Measurements from ENCODE around the gene C9orf78. TPM values are rescaled to one million over a fixed set of nuclear protein-coding genes. Genes with fewer than 3 reads are reported as not detected.
A peak's percentile ranks its signal among the peaks of the same experiment; 100 is the strongest.

C9orf78 gene
- total RNA-seq, 4 donors from 2014 or later: 47.3 to 139 (median 62.6) TPM

- no peak overlapping the region for H3K4me3 ChIP-seq
- H3K27ac ChIP-seq (replicated peaks in 1 of 4): peak overlapping the region; percentile 22 to 87 (median 80)
- 82% methylated on average over 5 of the region's 5 CpGs for WGBS
- H3K27me3 ChIP-seq: no peaks in the 10 kb centered on the region
- no peak for TF ChIP-seq EP300 (IDR thresholded peaks at IDR 0.05)
- no peak for TF ChIP-seq POLR2A (IDR thresholded peaks at IDR 0.05; ENCODE audit: low read depth)
- TF ChIP-seq CTCF (IDR thresholded peaks at IDR 0.05): no peak
- H3K36me3 ChIP-seq: peaks cover 28 to 70% (median 57%) of the 10 kb centered on the region in 4 donors
- intact Hi-C loops (cut with DNase I): no loop called here
- no peak for DNase-seq (ENCODE audit: extremely low spot score)
- H3K9me3 ChIP-seq: no peaks in the 10 kb centered on the region
- peaks cover 0 to 43% (median 40%) of the 10 kb centered on the region in 4 donors for H3K4me1 ChIP-seq
These were observed 16.7 kb upstream of the C9orf78 start for GRCh38 chr9:129851821-129852220.

GRCh38 chr9:129850821-129851550 is 15.9 kb upstream of the C9orf78 start:
- TF ChIP-seq EP300 (IDR thresholded peaks at IDR 0.05) (no peak), CTCF (IDR thresholded peaks at IDR 0.05) (no peak), POLR2A (IDR thresholded peaks at IDR 0.05; ENCODE audit: low read depth) (no peak), POLR2AphosphoS5 (IDR thresholded peaks at IDR 0.05) (peak; percentile 5 to 15)
- Histone ChIP-seq H3K36me3 (peaks cover 23 to 62% (median 49%) of the 10 kb centered on the region in 4 donors), H3K9me3 (no peaks in the 10 kb centered on the region), H3K27ac (replicated peaks in 1 of 4) (peak overlapping the region; percentile 78 to 87 (median 80)), H3K4me3 (no peak overlapping the region), H3K27me3 (no peaks in the 10 kb centered on the region), H3K4me1 (peaks cover 0 to 43% (median 40%) of the 10 kb centered on the region in 4 donors)
- DNase-seq (ENCODE audit: extremely low spot score): no peak
- WGBS: 71% methylated on average over 6 of the region's 6 CpGs
- intact Hi-C loops (cut with DNase I): no loop called here

- no peak for DNase-seq (ENCODE audit: extremely low spot score)
- intact Hi-C loops (cut with DNase I): no loop called here
- no peaks in the 10 kb centered on the region for H3K27me3 ChIP-seq
- peaks cover 17 to 52% (median 40%) of the 10 kb centered on the region in 4 donors for H3K36me3 ChIP-seq
- TF ChIP-seq CTCF (IDR thresholded peaks at IDR 0.05) (no peak), POLR2AphosphoS5 (IDR thresholded peaks at IDR 0.05) (no peak), POLR2A (IDR thresholded peaks at IDR 0.05; ENCODE audit: low read depth) (no peak), EP300 (IDR thresholded peaks at IDR 0.05) (no peak)
- no peaks in the 10 kb centered on the region for H3K9me3 ChIP-seq
- peak overlapping the region; percentile 78 to 87 (median 80) for H3K27ac ChIP-seq (replicated peaks in 1 of 4)
- H3K4me1 ChIP-seq: peaks cover 0 to 43% (median 40%) of the 10 kb centered on the region in 4 donors
- no peak overlapping the region for H3K4me3 ChIP-seq
- 82% methylated on average over 6 of the region's 6 CpGs for WGBS
These were observed 14.8 kb upstream of the C9orf78 start for GRCh38 chr9:129849901-129850300.

- Histone ChIP-seq H3K27me3 (no peaks in the 10 kb centered on the region), H3K27ac (replicated peaks in 1 of 4) (peak overlapping the region; percentile 50 to 87 (median 80)), H3K4me1 (peaks cover 0 to 43% (median 40%) of the 10 kb centered on the region in 4 donors), H3K4me3 (no peak overlapping the region), H3K9me3 (no peaks in the 10 kb centered on the region), H3K36me3 (peaks cover 15 to 43% (median 34%) of the 10 kb centered on the region in 4 donors)
- 77% methylated on average over 3 of the region's 4 CpGs for WGBS
- DNase-seq (ENCODE audit: extremely low spot score): no peak
- intact Hi-C loops (cut with DNase I): no loop called here
- TF ChIP-seq POLR2AphosphoS5 (IDR thresholded peaks at IDR 0.05) (no peak), CTCF (IDR thresholded peaks at IDR 0.05) (no peak), EP300 (IDR thresholded peaks at IDR 0.05) (no peak), POLR2A (IDR thresholded peaks at IDR 0.05; ENCODE audit: low read depth) (no peak)
These were observed 13.8 kb upstream of the C9orf78 start for GRCh38 chr9:129848712-129849441.
